HG03520 (cell line): ENCODE results near the gene SPAG16.
A peak's percentile ranks its signal among the peaks of the same experiment; 100 is the strongest.

Experiments
- ATAC-seq: cut with Tn5 transposase; IDR thresholded peaks from one replicate; pipeline ENCODE4 v1.9.1; 2021; ENCODE audit warnings: mild to moderate bottlenecking, moderate library complexity; ENCODE audit not compliant: unreplicated experiment

SPAG16 gene

GRCh38 chr2:213787869-213788268 is 503.6 kb downstream of the SPAG16 start:
- peak; percentile 85 for ATAC-seq

DNA sequence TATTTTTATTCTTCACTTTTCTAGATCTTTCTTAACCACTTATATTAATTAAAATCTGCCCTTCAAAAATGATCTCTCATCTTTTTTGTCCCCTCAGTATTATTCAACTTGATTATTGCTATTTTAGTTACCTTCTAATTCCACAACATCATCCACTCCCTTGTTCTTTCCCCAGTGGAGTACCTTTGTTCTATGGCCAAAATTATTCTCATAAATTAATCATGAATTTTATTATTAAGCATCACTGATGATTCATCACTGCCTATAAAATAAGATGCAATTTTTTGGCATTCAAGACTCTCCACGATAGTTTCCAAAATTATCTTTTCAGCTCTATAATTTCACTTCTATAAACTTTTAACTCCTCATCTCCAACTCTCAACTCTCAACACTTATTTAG is 505.7 kb downstream of the SPAG16 start:
- no peak for ATAC-seq

GRCh38 chr2:213792045-213792444 is 507.8 kb downstream of the SPAG16 start:
- no peak for ATAC-seq

DNA sequence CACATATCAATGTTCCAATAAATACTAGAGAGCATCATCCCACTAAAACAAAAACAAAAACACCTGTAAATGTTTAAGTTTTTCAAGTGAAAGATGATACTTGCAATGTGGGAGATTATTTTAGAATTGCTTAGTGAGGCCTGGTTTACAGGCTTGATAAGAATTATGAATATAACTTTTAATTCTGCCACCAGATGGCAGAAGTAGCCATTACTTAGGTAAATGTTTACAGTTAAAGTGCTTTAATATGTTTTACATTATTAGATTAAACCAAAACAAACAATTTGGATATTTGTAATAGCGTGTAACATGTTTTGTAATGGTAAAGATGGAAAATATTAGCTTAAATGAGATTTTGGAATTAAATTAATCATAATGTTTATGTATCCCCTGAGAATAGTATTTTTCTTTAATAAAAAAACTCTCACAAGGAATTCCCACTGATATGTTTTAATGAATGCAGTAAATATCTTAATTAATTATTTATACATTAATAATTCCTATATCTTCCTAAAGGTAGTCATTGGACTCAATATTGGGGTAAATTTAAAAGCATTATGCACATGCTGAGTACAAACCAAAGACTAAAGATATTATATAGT is 522.0 kb downstream of the SPAG16 start:
- ATAC-seq, result no peak

DNA sequence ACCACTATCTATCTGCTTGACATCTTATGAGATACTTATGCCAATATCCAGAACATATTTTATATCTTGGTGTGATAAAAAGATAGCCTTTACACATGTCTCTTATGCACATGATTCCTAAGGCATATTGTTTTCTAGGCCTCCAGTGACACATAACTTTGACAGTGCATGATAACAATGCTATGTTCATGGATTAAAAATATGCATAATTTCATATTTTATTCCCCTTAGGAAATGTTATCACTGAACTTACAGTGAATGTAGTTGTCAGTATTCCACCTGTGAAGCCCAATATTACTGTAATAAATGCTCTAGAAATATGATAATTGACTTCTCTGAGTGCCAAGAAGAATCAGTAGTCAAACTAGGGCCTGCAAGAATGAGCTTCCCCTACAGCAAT is 532.3 kb downstream of the SPAG16 start:
- no peak for ATAC-seq

DNA sequence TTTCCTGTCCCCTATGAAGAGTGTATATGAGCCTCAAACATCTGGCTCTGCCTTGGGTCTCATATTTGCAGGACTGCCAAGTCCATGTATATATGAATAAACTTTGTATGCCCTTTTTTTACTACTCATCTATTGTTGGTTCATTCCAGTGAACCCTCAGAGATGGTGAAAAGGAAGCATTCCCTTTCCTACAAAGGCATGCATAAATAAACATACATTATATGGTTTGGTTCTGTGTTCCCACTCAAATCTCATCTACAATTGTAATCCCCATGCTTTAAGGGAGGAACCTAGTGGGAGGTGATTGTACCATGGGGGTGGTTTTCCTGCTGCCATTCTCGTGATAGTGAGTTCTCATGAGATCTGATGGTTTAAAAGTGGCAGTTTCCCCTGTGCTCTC is 534.2 kb downstream of the SPAG16 start:
- no peak for ATAC-seq

DNA sequence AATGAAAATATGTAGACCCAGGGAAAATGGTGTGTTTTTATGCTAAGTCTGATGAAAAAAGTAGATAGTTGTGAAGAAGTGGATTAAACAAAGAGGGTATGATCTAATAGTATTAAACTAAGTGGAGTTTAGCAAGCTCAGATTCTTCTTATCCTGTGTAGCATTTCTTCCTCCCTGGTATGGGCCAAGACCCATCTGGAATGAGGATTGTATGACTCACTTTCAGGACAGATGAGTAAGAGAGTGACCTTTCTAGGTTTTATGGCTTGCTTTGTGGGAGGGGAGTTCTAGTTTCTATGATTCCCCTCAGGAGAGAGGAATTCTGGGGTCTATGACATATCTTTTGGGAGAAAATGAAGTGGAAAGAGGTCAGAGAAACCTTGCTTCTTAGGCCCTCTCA is 550.1 kb downstream of the SPAG16 start:
- ATAC-seq, result no peak

GRCh38 chr2:213834746-213835145 is 550.5 kb downstream of the SPAG16 start:
- no peak for ATAC-seq

- ATAC-seq, result no peak
These were observed 562.6 kb downstream of the SPAG16 start for GRCh38 chr2:213846856-213847255.

DNA sequence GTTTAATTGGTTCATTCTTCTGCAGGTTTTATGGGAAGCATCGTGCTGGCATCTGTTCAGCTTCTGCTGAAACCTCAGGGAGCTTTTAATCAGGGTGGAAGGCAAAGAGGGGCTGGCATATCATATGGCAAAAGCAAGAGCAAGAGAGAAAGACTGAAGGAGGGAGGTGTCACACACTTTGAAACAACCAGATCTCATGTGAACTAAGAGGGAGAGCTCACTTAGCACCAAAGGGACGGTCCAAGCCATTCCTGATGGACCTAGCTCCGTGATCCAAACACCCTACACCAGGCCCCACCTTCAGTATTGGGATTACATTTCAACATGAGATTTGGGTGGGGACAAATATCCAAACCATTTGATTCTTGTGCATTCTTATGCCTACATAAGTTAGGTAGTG is 563.1 kb downstream of the SPAG16 start:
- ATAC-seq, result no peak

- no peak for ATAC-seq
These were observed 564.4 kb downstream of the SPAG16 start for GRCh38 chr2:213848631-213849030.

GRCh38 chr2:213861638-213862037 is 577.4 kb downstream of the SPAG16 start:
- no peak for ATAC-seq

DNA sequence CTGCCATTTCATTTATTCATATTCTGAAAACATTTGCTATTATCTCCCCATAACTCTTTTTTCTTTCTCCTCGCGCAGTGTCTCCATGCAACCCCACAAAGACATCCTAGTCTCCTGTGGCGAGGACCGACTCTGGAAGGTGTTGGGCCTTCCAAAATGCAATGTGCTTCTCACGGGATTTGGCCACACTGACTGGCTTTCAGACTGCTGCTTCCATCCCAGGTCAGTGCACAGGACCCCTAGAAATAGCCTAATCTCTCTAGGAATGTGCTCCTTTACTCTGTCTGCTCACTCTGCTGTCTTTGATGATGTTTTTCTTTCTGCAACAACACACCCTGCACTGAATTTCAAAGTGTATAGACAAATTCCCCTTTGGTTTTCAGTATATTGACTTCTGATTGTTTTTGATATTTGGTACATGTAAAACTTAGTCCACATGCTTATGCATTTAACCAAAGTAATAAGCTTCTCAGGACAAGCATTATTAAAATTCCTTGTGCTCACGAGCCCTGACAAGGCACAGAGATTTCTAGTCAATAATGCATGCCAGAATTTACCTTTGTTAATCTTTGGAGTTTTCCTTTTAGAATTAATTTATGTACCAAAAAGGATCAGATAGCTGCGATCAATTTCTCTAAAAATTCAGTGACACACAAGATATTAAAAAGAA is 578.3 kb downstream of the SPAG16 start:
- ATAC-seq, result no peak

- no peak for ATAC-seq
These were observed 579.3 kb downstream of the SPAG16 start for GRCh38 chr2:213863541-213863940.

DNA sequence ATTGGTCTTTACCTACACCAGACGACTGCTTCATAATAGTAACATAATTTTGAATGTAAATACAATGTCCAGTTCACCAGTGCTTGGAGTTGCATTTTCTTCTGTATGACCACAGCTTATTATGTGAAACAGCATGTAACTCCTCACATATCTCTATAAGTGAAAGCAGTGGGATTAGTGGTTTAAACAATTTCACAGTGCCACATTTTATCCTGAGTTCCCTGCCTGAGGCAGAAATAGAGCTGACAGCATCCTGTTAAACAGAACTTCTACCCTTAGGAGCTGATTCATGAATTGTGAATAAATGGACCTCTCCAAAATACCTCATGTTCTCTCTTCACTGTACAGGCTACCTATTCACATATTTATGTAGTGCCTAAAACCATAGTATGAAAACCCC is 584.3 kb downstream of the SPAG16 start:
- ATAC-seq, result no peak

DNA sequence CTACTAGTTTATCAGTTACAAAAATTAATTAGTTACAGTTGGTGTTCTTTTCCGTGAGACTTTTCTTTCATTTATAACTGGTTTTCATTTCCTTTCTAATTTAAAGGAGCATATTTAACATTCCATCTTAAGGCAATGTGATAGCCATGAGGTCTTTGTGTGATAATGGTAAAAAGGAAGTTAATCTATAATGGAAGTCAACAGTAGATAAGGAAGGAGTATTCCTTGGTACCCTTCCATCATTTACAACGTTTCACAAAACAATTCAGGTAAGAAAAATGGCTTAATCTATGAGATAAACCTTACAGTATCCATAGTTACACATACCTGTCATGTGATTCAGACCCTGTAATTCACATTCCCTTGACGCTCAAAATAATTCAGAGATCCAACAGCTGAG is 601.2 kb downstream of the SPAG16 start:
- ATAC-seq, result no peak

- ATAC-seq, result no peak
These were observed 630.2 kb downstream of the SPAG16 start for GRCh38 chr2:213914510-213914909.

DNA sequence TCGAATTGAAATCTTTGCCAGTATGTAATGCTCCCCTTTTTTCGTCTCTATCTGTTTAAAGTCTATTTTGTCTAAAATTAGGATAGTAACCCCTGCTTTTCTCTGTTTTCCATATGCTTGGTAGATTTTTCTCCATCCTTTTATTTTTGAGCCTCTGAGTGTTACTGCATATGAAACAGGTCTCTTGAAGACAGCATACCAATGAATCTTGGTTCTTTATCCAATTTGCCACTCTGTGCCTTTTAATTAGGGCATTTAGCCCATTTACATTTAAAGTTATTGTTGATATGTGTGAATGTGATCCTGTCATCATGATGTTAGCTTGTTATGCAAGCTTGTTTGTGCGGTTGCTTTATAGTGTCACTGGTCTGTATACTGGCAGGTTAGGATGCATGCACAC is 635.8 kb downstream of the SPAG16 start:
- ATAC-seq, result no peak

DNA sequence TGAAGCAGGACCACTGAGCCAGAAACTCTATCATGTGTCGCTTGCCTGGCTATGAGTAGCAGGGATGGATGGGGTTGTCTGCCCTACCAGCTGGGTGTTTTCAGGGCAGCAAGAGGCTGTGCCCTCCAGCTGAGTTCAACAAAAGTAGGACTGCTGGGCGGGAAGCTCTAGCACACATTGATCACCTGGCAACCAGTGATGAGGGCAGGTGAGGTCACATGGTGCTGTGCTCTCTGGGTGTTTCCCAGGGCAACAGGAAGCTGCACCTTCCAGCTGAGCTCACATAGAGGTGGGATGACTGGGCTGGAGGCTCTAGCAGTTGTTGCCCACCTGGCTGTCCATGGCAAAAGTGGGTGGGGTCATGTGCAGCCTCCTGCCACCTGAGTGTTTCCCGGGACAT is 639.3 kb downstream of the SPAG16 start:
- no peak for ATAC-seq

GRCh38 chr2:213934560-213934959 is 650.3 kb downstream of the SPAG16 start:
- ATAC-seq, result peak; percentile 98

GRCh38 chr2:213958086-213958485 is 673.8 kb downstream of the SPAG16 start:
- ATAC-seq, result no peak

GRCh38 chr2:213959589-213959988 is 675.3 kb downstream of the SPAG16 start:
- peak; percentile 65 for ATAC-seq

- no peak for ATAC-seq
These were observed 687.3 kb downstream of the SPAG16 start for GRCh38 chr2:213971536-213971935.
